H1 (cell line): ENCODE results near the gene JMJD8. TPM values are rescaled to one million over a fixed set of nuclear protein-coding genes. Genes with fewer than 3 reads are reported as not detected.
A peak's percentile ranks its signal among the peaks of the same experiment; 100 is the strongest.

ENCODE experiments used
- CTCF ChIA-PET: fragments of 300-600 bp; sonication (Branson Sonifier 250); formaldehyde crosslinking; loops from one replicate; lab custom pipeline; 2021; ENCODE audit not compliant: partially characterized antibody; lab: Charles Lee
- POLR2A ChIA-PET: fragments of 300-600 bp; sonication (Branson Sonifier 250); formaldehyde crosslinking; loops from one replicate; lab custom pipeline; 2021; ENCODE audit warnings: inconsistent platforms; ENCODE audit not compliant: partially characterized antibody; lab: Charles Lee
- DNase-seq, 2 experiments: peaks; one replicate each; pipeline versions ENCODE4 v3.0.0 to v3.0.0-alpha.2; 2010 to 2022; ENCODE audit warnings: low spot score in 2 of 2, low read depth in 1 of 2, mixed read lengths in 1 of 2
- FAIRE-seq: peaks from 2 replicates; lab custom pipeline; 2011; peaks lifted over from hg19 to GRCh38; lab: Jason Lieb, UNC
- H2AFZ ChIP-seq: 2 replicates; pipeline ENCODE4 v1.8.1; 2012; ENCODE audit warnings: low read length, inconsistent platforms
- H2AK5ac ChIP-seq: 2 replicates; pipeline ENCODE4 v1.6.1; 2013; ENCODE audit warnings: low read depth, low read length
- H2BK120ac ChIP-seq: replicated peaks from 2 replicates; pipeline ENCODE3; 2013; ENCODE audit warnings: low read depth, low read length, inconsistent platforms
- H2BK12ac ChIP-seq: 2 replicates; pipeline ENCODE4 v1.6.1; 2013; ENCODE audit warnings: low read depth, low read length
- H2BK15ac ChIP-seq: 2 replicates; pipeline ENCODE4 v1.6.1; 2013; ENCODE audit warnings: low read length
- H2BK20ac ChIP-seq: 2 replicates; pipeline ENCODE4 v1.6.1; 2013; ENCODE audit warnings: low read length
- H2BK5ac ChIP-seq: 2 replicates; pipeline ENCODE4 v1.6.1; 2013; ENCODE audit warnings: low read depth, low read length
- H3K14ac ChIP-seq: 2 replicates; pipeline ENCODE4 v1.6.1; 2013; ENCODE audit warnings: inconsistent platforms; ENCODE audit not compliant: insufficient read length
- H3K18ac ChIP-seq: 2 replicates; pipeline ENCODE4 v1.6.1; 2013; ENCODE audit warnings: low read length; ENCODE audit errors: extremely low read depth
- H3K23ac ChIP-seq: 2 replicates; pipeline ENCODE4 v1.6.1; 2013; ENCODE audit warnings: inconsistent platforms; ENCODE audit not compliant: insufficient read length
- H3K23me2 ChIP-seq: 2 replicates; pipeline ENCODE4 v1.6.1; 2013; ENCODE audit warnings: low read depth, low read length
- H3K27ac ChIP-seq: 2 replicates; pipeline ENCODE4 v1.6.1; 2011; ENCODE audit warnings: low read depth, low read length, inconsistent platforms
- H3K27me3 ChIP-seq, 4 experiments: replicated peaks in 1 of 4; 1 replicate in 1 of 4; 2 replicates in 3 of 4; pipeline versions ENCODE4 v1.6.1 to v1.8.1; 2011 to 2013; ENCODE audit warnings: low read length in 3 of 4, mild to moderate bottlenecking in 3 of 4, inconsistent platforms in 2 of 4, mixed read lengths in 2 of 4, moderate library complexity in 1 of 4; ENCODE audit not compliant: control insufficient read depth in 3 of 4, insufficient read depth in 3 of 4; ENCODE audit errors: extremely low read depth in 1 of 4
- H3K36me3 ChIP-seq, 4 experiments: 2 replicates each; pipeline versions ENCODE4 v1.6.1 to v1.8.1; 2011 to 2013; ENCODE audit warnings: mild to moderate bottlenecking in 4 of 4, low read length in 3 of 4, moderate library complexity in 2 of 4, control low read depth in 1 of 4, inconsistent platforms in 1 of 4; ENCODE audit not compliant: insufficient read depth in 4 of 4, control insufficient read depth in 2 of 4
- H3K4ac ChIP-seq: replicated peaks from 2 replicates; pipeline ENCODE3; 2013; ENCODE audit warnings: low read length, low read depth, mixed read lengths, inconsistent platforms; ENCODE audit not compliant: insufficient read length
- H3K4me1 ChIP-seq, 4 experiments: replicated peaks in 1 of 4; 1 replicate in 1 of 4; 2 replicates in 3 of 4; pipeline versions ENCODE4 v1.6.1 to v1.8.1; 2011 to 2013; ENCODE audit warnings: low read length in 3 of 4, inconsistent platforms in 2 of 4, mixed read lengths in 1 of 4; ENCODE audit not compliant: insufficient read depth in 4 of 4, control insufficient read depth in 3 of 4
- H3K4me2 ChIP-seq, 2 experiments: 2 replicates each; pipeline versions ENCODE4 v1.6.1 to v1.8.1; 2011 to 2013; ENCODE audit warnings: low read depth in 2 of 2, low read length in 2 of 2, control low read depth in 1 of 2, inconsistent platforms in 1 of 2, mild to moderate bottlenecking in 1 of 2; ENCODE audit not compliant: insufficient read depth in 1 of 2
- H3K4me3 ChIP-seq, 4 experiments: fragments of 200-600, 300-600 bp in 1 of 4; sonication (generic), shearing (Covaris generic), sonication (Bioruptor Twin) in 1 of 4; 2 replicates each; pipeline versions ENCODE4 v1.5.1 to v1.8.1; 2011 to 2016; ENCODE audit warnings: low read length in 4 of 4, low read depth in 3 of 4, control low read depth in 2 of 4, inconsistent platforms in 2 of 4, mild to moderate bottlenecking in 2 of 4, mixed read lengths in 1 of 4, moderate library complexity in 1 of 4; ENCODE audit not compliant: insufficient read depth in 2 of 4; ENCODE audit errors: extremely low read depth in 1 of 4
- H3K56ac ChIP-seq: replicated peaks from 2 replicates; pipeline ENCODE3; 2013; ENCODE audit warnings: low read depth, mild to moderate bottlenecking, mixed read lengths, low read length, inconsistent platforms; ENCODE audit not compliant: insufficient read length
- H3K79me1 ChIP-seq: 2 replicates; pipeline ENCODE4 v1.6.1; 2013; ENCODE audit warnings: low read depth, low read length, control low read depth
- H3K79me2 ChIP-seq, 2 experiments: 2 replicates each; pipeline versions ENCODE4 v1.6.1 to v1.8.1; 2012 to 2013; ENCODE audit warnings: low read length in 2 of 2, mild to moderate bottlenecking in 2 of 2, inconsistent platforms in 1 of 2; ENCODE audit not compliant: insufficient read depth in 2 of 2, control insufficient read depth in 1 of 2
- H3K9ac ChIP-seq, 4 experiments: replicated peaks in 1 of 4; 1 replicate in 1 of 4; 2 replicates in 3 of 4; pipeline versions ENCODE4 v1.6.1 to v1.8.1; 2011 to 2013; ENCODE audit warnings: low read depth in 3 of 4, low read length in 3 of 4, control low read depth in 2 of 4, mild to moderate bottlenecking in 2 of 4, moderate library complexity in 2 of 4, inconsistent platforms in 1 of 4; ENCODE audit errors: extremely low read depth in 1 of 4
- H3K9me3 ChIP-seq, 2 experiments: 2 replicates each; pipeline versions ENCODE4 v1.6.1 to v1.8.1; 2012 to 2013; ENCODE audit warnings: mild to moderate bottlenecking in 2 of 2, moderate library complexity in 2 of 2, control low read depth in 1 of 2, inconsistent platforms in 1 of 2, low read depth in 1 of 2, low read length in 1 of 2, mixed read lengths in 1 of 2; ENCODE audit not compliant: insufficient read depth in 2 of 2
- H4K20me1 ChIP-seq, 2 experiments: replicated peaks in 1 of 2; 2 replicates each; pipeline versions ENCODE3 to v1.8.1; 2011 to 2013; ENCODE audit warnings: inconsistent platforms in 2 of 2, low read length in 2 of 2, mild to moderate bottlenecking in 1 of 2; ENCODE audit not compliant: insufficient read depth in 2 of 2, control insufficient read depth in 1 of 2
- H4K5ac ChIP-seq: 2 replicates; pipeline ENCODE4 v1.6.1; 2013; ENCODE audit warnings: low read length, low read depth, mixed read lengths, inconsistent platforms; ENCODE audit not compliant: insufficient read length
- H4K8ac ChIP-seq: 2 replicates; pipeline ENCODE4 v1.8.0; 2013; ENCODE audit warnings: mild to moderate bottlenecking, moderate library complexity, low read length, inconsistent platforms; ENCODE audit not compliant: insufficient read depth; ENCODE audit errors: extremely low read depth
- H4K91ac ChIP-seq: replicated peaks from 2 replicates; pipeline ENCODE3; 2013; ENCODE audit warnings: low read length, mixed read lengths, inconsistent platforms; ENCODE audit not compliant: insufficient read length
- ATF3 ChIP-seq: IDR thresholded peaks from 2 replicates; pipeline ENCODE4 v1.6.1; 2011; ENCODE audit warnings: low read depth, mild to moderate bottlenecking, low read length; ENCODE audit not compliant: insufficient read depth
- BACH1 ChIP-seq: IDR thresholded peaks from 2 replicates; pipeline ENCODE4 v1.6.1; 2012; ENCODE audit warnings: low read length, improper control_type of control experiment
- HDAC6 ChIP-seq: IDR thresholded peaks from one replicate; pipeline ENCODE4 v1.7.1; 2012; ENCODE audit warnings: low read depth, mild to moderate bottlenecking, inconsistent platforms, low read length, moderate library complexity
- JUND ChIP-seq: IDR thresholded peaks from 2 replicates; pipeline ENCODE4 v1.6.1; 2011; ENCODE audit warnings: mild to moderate bottlenecking, improper control_type of control experiment, low read length
- NRF1 ChIP-seq: IDR thresholded peaks from 2 replicates; pipeline ENCODE4 v1.6.1; 2011; ENCODE audit warnings: mild to moderate bottlenecking, low read depth, low read length, improper control_type of control experiment
- YY1 ChIP-seq: IDR thresholded peaks from 2 replicates; pipeline ENCODE4 v1.6.1; 2011; ENCODE audit warnings: low read depth, mild to moderate bottlenecking, low read length
- WGBS, 2 experiments: shearing (Covaris generic) in 1 of 2; methylation state at CpG; one replicate each; pipeline versions ENCODE4 v1.1.6 to v1.1.7; 2013 to 2015; ENCODE audit warnings: low lambda C conversion rate in 2 of 2, mixed read lengths in 2 of 2, inconsistent platforms in 1 of 2, low coverage in 1 of 2, missing lambda C conversion rate in 1 of 2; ENCODE audit not compliant: insufficient replicate concordance in 2 of 2, insufficient coverage in 1 of 2, insufficient read length in 1 of 2; ENCODE audit errors: extremely low coverage in 1 of 2, missing lambda C conversion rate in 1 of 2; 5-methylcytosine and 5-hydroxymethylcytosine counted together
- polyA plus RNA-seq, 7 experiments: library from polyadenylated mRNA; depleted of rRNA in 3 of 7; stranded (reverse) in 5 of 7; unstranded in 2 of 7; fragments of >200 nt in 5 of 7; fragments of 200-250 nt in 2 of 7; gene quantifications; 1 replicate in 5 of 7; 2 replicates in 1 of 7; 4 replicates in 1 of 7; pipeline versions ENCODE4 v1.2.1 to v1.2.3, GENCODE V29; 2011 to 2013; ENCODE audit warnings: missing spikeins in 2 of 7, mixed read lengths in 2 of 7
- total RNA-seq: library from RNA; stranded (reverse); fragmentation: NEBNext Ultra II Directional; extraction: Animal tissue kit (Norgen Biotek cat#: 25700); gene quantifications from 2 replicates; pipeline ENCODE4 v1.2.1, GENCODE V29; 2021

The JMJD8 gene
- total and polyA plus RNA-seq, 2 of the 8 experiments (the other 6 are each of a cell fraction or from before 2014, with no cell fraction given) = 46.4 to 87.4 TPM

DNA sequence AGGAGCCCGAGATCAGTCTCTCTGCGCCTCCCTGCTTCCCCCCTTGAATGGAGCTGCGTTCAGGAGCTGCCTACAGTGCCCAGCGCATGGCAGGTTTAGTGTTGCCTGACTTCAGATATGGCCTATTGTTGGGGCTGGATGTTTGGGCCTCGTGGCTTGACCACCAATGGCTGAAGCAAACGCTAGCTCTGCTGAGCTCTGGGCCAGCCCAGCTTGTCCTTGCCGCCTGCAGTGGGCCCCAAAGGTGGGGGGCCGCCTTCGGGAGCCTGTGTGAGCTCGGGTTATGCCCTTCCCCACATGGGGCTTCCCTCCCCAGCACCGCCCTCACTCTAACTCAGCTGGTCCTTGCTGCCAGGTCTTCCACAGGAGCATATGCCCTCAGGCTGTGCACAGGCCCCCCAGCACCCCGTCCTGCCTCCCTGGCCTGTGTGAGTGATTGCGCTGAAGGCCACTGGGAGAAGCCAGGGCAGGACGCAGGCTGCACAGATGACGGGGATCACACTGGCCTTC, 46.0 kb downstream of the JMJD8 start:
- Histone ChIP-seq H4K91ac (peak overlapping the region; percentile 84), H4K5ac (peak overlapping the region; percentile 60), H3K4me3 (peak overlapping the region in 1 of 4 experiments; percentile 65; a peak in 1 of 8 replicates), H3K56ac (no peak overlapping the region), H3K23ac (no peak overlapping the region), H4K20me1 (peaks cover 3 to 8% of the 10 kb centered on the region in 2 experiments), H3K27me3 (peaks cover 0 to 5% (median under 1%) of the 10 kb centered on the region in 4 experiments; a peak in 2 of 7 replicates), H3K9ac (no peak overlapping the region; a peak in 1 of 7 replicates), H2AFZ (no peak overlapping the region), H3K79me2 (peaks cover 0 to 6% of the 10 kb centered on the region in 2 experiments; a peak in 1 of 4 replicates), H3K14ac (no peak overlapping the region), H2BK15ac (peak overlapping the region; percentile 96), H3K18ac (peak overlapping the region; percentile 96), H2BK5ac (peak overlapping the region; percentile 94), H4K8ac (peak overlapping the region; percentile 60; the same call in 1 of the 2 replicates), H3K4ac (peak overlapping the region; percentile 82), H3K4me1 (peaks cover 0 to 35% (median 23%) of the 10 kb centered on the region in 4 experiments; a peak in 6 of 7 replicates), H3K4me2 (peak overlapping the region; percentile 62 to 88), H3K27ac (no peak overlapping the region), H2BK12ac (peak overlapping the region; percentile 92; the same call in 1 of the 2 replicates), H3K23me2 (peaks cover 13% of the 10 kb centered on the region; the same call in 1 of the 2 replicates), H3K79me1 (no peaks in the 10 kb centered on the region; the same call in 1 of the 2 replicates), H2BK20ac (peak overlapping the region; percentile 66; the same call in 1 of the 2 replicates), H2AK5ac (no peak overlapping the region; the same call in 1 of the 2 replicates), H2BK120ac (no peak overlapping the region), H3K9me3 (no peaks in the 10 kb centered on the region), H3K36me3 (peaks cover 0 to 13% (median 3%) of the 10 kb centered on the region in 4 experiments; a peak in 4 of 8 replicates)
- DNase-seq (no peak), FAIRE-seq (no peak)
- ChIA-PET POLR2A (interaction anchor here (1.0 to 2.6 kb wide), 8 partner anchors 8 to 254 kb away, joined by 3 to 10 read pairs (median 3); partner anchors contain the start of genes RHBDL1, WDR90 and WFIKKN1), CTCF (interaction anchor here (0.8 to 2.9 kb wide), 10 partner anchors 9 to 142 kb away, joined by 3 to 24 read pairs (median 4); partner anchors contain the start of genes NHLRC4 and WDR90)
- TF ChIP-seq NRF1 (no peak), YY1 (no peak), BACH1 (no peak), ATF3 (no peak), HDAC6 (no peak), JUND (no peak)
- WGBS, 2 experiments = 71% methylated on average over 15 of the region's 15 CpGs; no CpG with 5 or more reads in 1 of the 2 experiments
